GM13977 (cell line): ENCODE data around the gene RTP3.

Experiments
- DNase-seq: peaks from one replicate; pipeline ENCODE4 v3.0.0; 2012; ENCODE audit warnings: low spot score
- CTCF ChIP-seq: IDR thresholded peaks from 2 replicates; pipeline ENCODE4 v1.5.1; 2012; ENCODE audit warnings: mild to moderate bottlenecking, control low read depth; ENCODE audit not compliant: insufficient read depth; ENCODE audit errors: extremely low read depth, missing control alignments
- in situ Hi-C: fragments of 300-500 bp; cut with MboI; formaldehyde crosslinking; loops from one replicate; pipeline ENCODE4 v1.12.0; 2022; ENCODE audit warnings: low sequenced_read_pairs, low pct_unique_long_range_greater_than_20kb, mixed read lengths, inconsistent platforms; ENCODE audit not compliant: unreplicated experiment

Gene RTP3

GRCh38 chr3:46463868-46464241 is 33.9 kb upstream of the RTP3 start:
- no peak for TF ChIP-seq CTCF
- in situ Hi-C loops, result no loop called here
- DNase-seq, result no peak

- in situ Hi-C loops, result no loop called here
- DNase-seq, result no peak
- no peak for TF ChIP-seq CTCF
Measured at GRCh38 chr3:46464326-46465195, 33.2 kb upstream of the RTP3 start, which contains the start of gene LTF. TSS of gene LTF (minus strand) at chr3:46464905. CDS start at chr3:46464867, 38 bp downstream.

- TF ChIP-seq CTCF, result no peak
- DNase-seq, result no peak
- in situ Hi-C loops, result no loop called here
Measured at GRCh38 chr3:46465196-46465520, 32.6 kb upstream of the RTP3 start.

- no peak for TF ChIP-seq CTCF
- in situ Hi-C loops, result no loop called here
- no peak for DNase-seq
Measured at GRCh38 chr3:46466273-46466672, 31.5 kb upstream of the RTP3 start.

- no peak for TF ChIP-seq CTCF
- in situ Hi-C loops, result no loop called here
- no peak for DNase-seq
Measured at GRCh38 chr3:46466871-46467403, 30.8 kb upstream of the RTP3 start.

- in situ Hi-C loops, result no loop called here
- DNase-seq, result no peak
- no peak for TF ChIP-seq CTCF
Measured at GRCh38 chr3:46467562-46467961, 30.2 kb upstream of the RTP3 start.
